ENCODE measurements around the gene CNOT4. TPM values are rescaled to one million over a fixed set of nuclear protein-coding genes. Genes with fewer than 3 reads are reported as not detected.
"Not testable (repeated sequence)": the region's sequence is repeated elsewhere in the genome, so short reads cannot be mapped to it uniquely, and the experiment has no call there.

The CNOT4 gene
- total RNA-seq, 1 donor from 2014 or later, result 26.0 TPM

- intact Hi-C loops (cut with micrococcal nuclease), result no loop called here
These were observed 7.2 kb upstream of the CNOT4 start for GRCh38 chr7:135517060-135517459.

GRCh38 chr7:135514856-135515255 is 5.0 kb upstream of the CNOT4 start:
- intact Hi-C loops (cut with micrococcal nuclease), result loop anchor here (5.0 kb wide), 2 partner anchors 62 to 1388 kb away; partner anchors contain the start of gene LRGUK

- intact Hi-C loops (cut with micrococcal nuclease), result loop anchor here (1.0 to 5.0 kb wide), 5 partner anchors 65 to 1385 kb away; partner anchors contain the start of gene LRGUK
These were observed 2.4 kb upstream of the CNOT4 start for GRCh38 chr7:135512135-135512887.

- intact Hi-C loops (cut with micrococcal nuclease), result loop anchor here (1.0 to 5.0 kb wide), 12 partner anchors 47 to 1383 kb away; partner anchors contain the start of genes AGBL3, BPGM, CYREN and LRGUK
These were observed 786 bp upstream of the CNOT4 start for GRCh38 chr7:135510592-135511183.

- intact Hi-C loops (cut with micrococcal nuclease), result loop anchor here (1.0 to 2.0 kb wide), 3 partner anchors 43 to 361 kb away; partner anchors contain the start of gene TMEM140
These were observed 388 bp downstream of the CNOT4 start for GRCh38 chr7:135509589-135509838.

GRCh38 chr7:135508883-135509588 is 866 bp downstream of the CNOT4 start:
- intact Hi-C loops (cut with micrococcal nuclease), result loop anchor here (1.0 to 2.0 kb wide), 3 partner anchors 42 to 360 kb away; partner anchors contain the start of gene TMEM140

- intact Hi-C loops (cut with micrococcal nuclease), result no loop called here
These were observed 8.5 kb downstream of the CNOT4 start for GRCh38 chr7:135501402-135501801.

- intact Hi-C loops (cut with micrococcal nuclease), result no loop called here
These were observed 10.1 kb downstream of the CNOT4 start for GRCh38 chr7:135499818-135500217.

GRCh38 chr7:135497161-135497560 is 12.7 kb downstream of the CNOT4 start:
- intact Hi-C loops (cut with micrococcal nuclease), result not testable (repeated sequence)

- intact Hi-C loops (cut with micrococcal nuclease), result no loop called here
These were observed 16.5 kb downstream of the CNOT4 start for GRCh38 chr7:135493362-135493761.

GRCh38 chr7:135492151-135492550 is 17.8 kb downstream of the CNOT4 start:
- intact Hi-C loops (cut with micrococcal nuclease), result no loop called here

- intact Hi-C loops (cut with micrococcal nuclease), result no loop called here
These were observed 19.1 kb downstream of the CNOT4 start for GRCh38 chr7:135490783-135491182.

GRCh38 chr7:135489791-135490190 is 20.1 kb downstream of the CNOT4 start:
- intact Hi-C loops (cut with micrococcal nuclease), result no loop called here

GRCh38 chr7:135486261-135486920 is 23.5 kb downstream of the CNOT4 start:
- intact Hi-C loops (cut with micrococcal nuclease), result no loop called here

- intact Hi-C loops (cut with micrococcal nuclease), result no loop called here
These were observed 28.3 kb downstream of the CNOT4 start for GRCh38 chr7:135481598-135481979.

GRCh38 chr7:135480966-135481597 is 28.8 kb downstream of the CNOT4 start:
- intact Hi-C loops (cut with micrococcal nuclease), result no loop called here

GRCh38 chr7:135475521-135475920 is 34.4 kb downstream of the CNOT4 start:
- intact Hi-C loops (cut with micrococcal nuclease), result no loop called here

GRCh38 chr7:135469705-135470104 is 40.2 kb downstream of the CNOT4 start:
- intact Hi-C loops (cut with micrococcal nuclease), result not testable (repeated sequence)

- intact Hi-C loops (cut with micrococcal nuclease), result loop anchor here (2.0 kb wide), 1 partner anchor 42 kb away; no protein-coding TSS in a partner anchor
These were observed 42.6 kb downstream of the CNOT4 start for GRCh38 chr7:135467207-135467711.

GRCh38 chr7:135466442-135467206 is 43.3 kb downstream of the CNOT4 start:
- intact Hi-C loops (cut with micrococcal nuclease), result loop anchor here (2.0 kb wide), 1 partner anchor 42 kb away; no protein-coding TSS in a partner anchor
